Measurements from ENCODE around the gene PNPLA3.
"Not testable (repeated sequence)": the region's sequence is repeated elsewhere in the genome, so short reads cannot be mapped to it uniquely, and the experiment has no call there.

Gene PNPLA3

DNA sequence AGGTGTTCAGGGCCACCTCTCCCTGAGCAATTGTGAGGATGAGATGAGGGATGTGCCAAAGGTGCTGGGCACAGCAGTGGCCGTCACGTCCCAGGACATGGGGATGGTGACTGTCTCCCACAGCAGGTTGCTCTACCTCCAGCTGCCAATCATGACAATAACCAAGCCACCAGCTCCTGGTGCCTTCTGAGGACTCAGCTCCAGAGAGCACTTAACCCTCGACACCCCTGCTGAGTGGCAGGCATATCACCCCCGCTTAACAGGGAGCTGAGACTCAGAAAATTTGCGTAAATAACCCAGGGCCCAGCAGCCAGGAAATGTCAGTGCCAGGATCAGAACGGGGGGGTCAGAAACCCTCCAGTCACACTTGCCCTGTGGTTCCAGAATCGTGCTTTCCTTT lies 23.4 kb upstream of the PNPLA3 start:
- H3K9me3 Mint-ChIP-seq: no peaks in the 10 kb centered on the region
- peaks cover 11% of the 10 kb centered on the region for H3K27me3 Mint-ChIP-seq

GRCh38 chr22:43901976-43902643 lies 21.5 kb upstream of the PNPLA3 start:
- H3K9me3 Mint-ChIP-seq: no peaks in the 10 kb centered on the region
- no peak overlapping the region for H3K4me3 Mint-ChIP-seq
- H3K36me3 Mint-ChIP-seq (ENCODE audit: low read depth): no peaks in the 10 kb centered on the region
- peaks cover 12% of the 10 kb centered on the region for H3K27me3 Mint-ChIP-seq
- DNase-seq: no peak
- H3K27ac Mint-ChIP-seq: no peak overlapping the region
- H3K4me1 Mint-ChIP-seq (ENCODE audit: low read depth): no peaks in the 10 kb centered on the region

More for the DNA sequence above, 23.4 kb upstream of the PNPLA3 start:
- Mint-ChIP-seq H3K4me1 (ENCODE audit: low read depth) (no peaks in the 10 kb centered on the region), H3K27ac (no peak overlapping the region), H3K4me3 (no peak overlapping the region), H3K36me3 (ENCODE audit: low read depth) (no peaks in the 10 kb centered on the region)
- no peak for DNase-seq

DNA sequence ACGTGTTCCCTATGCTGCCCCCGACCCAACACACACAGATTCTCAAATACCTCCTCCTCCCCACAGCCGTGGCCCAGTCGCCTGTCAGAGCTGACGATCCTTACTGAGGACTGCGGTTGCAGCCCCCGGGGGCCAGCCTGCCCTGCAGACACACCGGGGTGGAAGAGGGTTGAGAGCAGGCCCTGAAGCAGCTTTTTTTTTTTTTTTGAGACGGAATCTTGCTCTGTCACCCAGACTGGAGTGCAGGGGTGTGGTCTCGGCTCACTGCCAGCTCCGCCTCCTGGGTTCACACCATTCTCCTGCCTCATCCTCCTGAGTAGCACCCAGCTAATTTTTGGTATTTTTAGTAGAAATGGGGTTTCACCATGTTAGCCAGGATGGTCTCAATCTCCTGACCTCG lies 20.6 kb upstream of the PNPLA3 start:
- H3K4me1 Mint-ChIP-seq (ENCODE audit: low read depth); DNase-seq; H3K36me3 Mint-ChIP-seq (ENCODE audit: low read depth); H3K27ac Mint-ChIP-seq; H3K4me3 Mint-ChIP-seq; H3K9me3 Mint-ChIP-seq: not testable (repeated sequence)
- peaks cover 12% of the 10 kb centered on the region for H3K27me3 Mint-ChIP-seq

DNA sequence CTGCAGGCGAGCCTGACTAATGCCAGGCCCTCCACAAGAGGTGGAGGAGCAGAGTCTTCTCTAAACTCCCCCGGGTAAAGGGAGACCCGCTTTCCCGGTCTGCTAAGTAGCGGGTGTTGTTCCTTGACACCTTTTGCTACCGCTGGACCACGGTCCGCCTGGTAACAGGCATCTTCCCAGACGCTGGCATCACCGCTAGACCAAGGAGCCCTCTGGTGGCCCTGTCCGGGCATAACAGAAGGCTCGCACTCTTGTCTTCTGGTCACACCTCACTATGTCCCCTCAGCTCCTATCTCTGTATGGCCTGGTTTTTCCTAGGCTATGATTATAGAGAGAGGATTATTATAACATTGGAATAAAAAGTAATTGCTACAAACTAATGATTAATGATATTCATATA lies 19.2 kb upstream of the PNPLA3 start:
- peak; percentile 41 for DNase-seq
- H3K9me3 Mint-ChIP-seq; H3K27ac Mint-ChIP-seq; H3K36me3 Mint-ChIP-seq (ENCODE audit: low read depth); H3K4me3 Mint-ChIP-seq; H3K4me1 Mint-ChIP-seq (ENCODE audit: low read depth): not testable (repeated sequence)
- peaks cover 16% of the 10 kb centered on the region for H3K27me3 Mint-ChIP-seq

GRCh38 chr22:43905681-43906080 lies 17.9 kb upstream of the PNPLA3 start:
- H3K27ac Mint-ChIP-seq: no peak overlapping the region
- DNase-seq: no peak
- no peaks in the 10 kb centered on the region for H3K36me3 Mint-ChIP-seq (ENCODE audit: low read depth)
- H3K4me3 Mint-ChIP-seq: no peak overlapping the region
- H3K9me3 Mint-ChIP-seq: no peaks in the 10 kb centered on the region
- peaks cover 21% of the 10 kb centered on the region for H3K27me3 Mint-ChIP-seq
- no peaks in the 10 kb centered on the region for H3K4me1 Mint-ChIP-seq (ENCODE audit: low read depth)

DNA sequence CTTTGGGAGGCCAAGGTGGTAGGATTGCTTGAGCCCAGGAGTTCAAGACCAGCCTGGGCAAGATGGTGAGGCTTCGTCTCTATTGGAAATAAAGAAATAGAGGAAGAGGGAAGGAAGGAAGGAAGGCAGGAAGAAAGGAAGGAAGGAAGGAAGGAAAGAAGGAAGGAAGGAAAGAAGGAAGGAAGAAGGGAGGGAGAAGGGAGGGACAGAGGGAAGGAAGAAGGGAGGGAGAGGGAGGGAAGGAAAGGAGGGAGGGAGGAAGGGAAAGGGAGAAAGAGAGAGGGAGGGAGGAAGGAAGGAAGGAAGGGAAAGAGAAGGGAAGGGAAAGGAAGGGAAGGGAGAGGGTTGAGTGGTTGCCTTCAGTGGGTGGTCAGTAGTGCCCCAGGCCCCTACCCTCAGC lies 13.9 kb upstream of the PNPLA3 start:
- no peak for DNase-seq
- no peaks in the 10 kb centered on the region for H3K4me1 Mint-ChIP-seq (ENCODE audit: low read depth)
- no peaks in the 10 kb centered on the region for H3K36me3 Mint-ChIP-seq (ENCODE audit: low read depth)
- H3K27ac Mint-ChIP-seq: no peak overlapping the region
- H3K27me3 Mint-ChIP-seq: peaks cover 23% of the 10 kb centered on the region
- H3K9me3 Mint-ChIP-seq: no peaks in the 10 kb centered on the region
- H3K4me3 Mint-ChIP-seq: no peak overlapping the region

DNA sequence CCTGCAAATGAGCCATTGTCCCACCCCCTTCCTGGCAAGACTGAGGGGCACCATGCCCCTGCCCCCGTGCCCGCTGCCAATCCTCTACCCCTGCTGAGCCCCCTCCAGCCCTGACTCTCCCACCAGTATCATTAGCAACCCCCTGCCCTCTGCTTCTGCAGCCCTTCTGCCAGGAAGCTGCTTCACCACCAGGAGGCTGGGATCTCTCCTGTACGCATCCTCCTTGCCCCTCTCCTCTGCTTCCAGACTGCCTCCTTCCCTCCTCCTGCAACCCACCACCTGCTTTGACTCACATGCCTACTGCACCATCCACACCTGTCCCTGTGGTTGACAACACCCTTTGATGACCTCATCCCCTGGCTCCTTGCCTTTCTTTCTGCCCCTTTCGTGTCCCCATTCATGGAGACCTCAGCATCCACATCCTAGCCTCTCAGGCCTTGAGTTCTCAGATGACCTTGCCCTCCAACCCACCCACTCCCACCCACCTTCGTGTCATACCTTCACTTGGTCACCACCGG lies 13.4 kb upstream of the PNPLA3 start:
- Mint-ChIP-seq H3K27ac (no peak overlapping the region), H3K36me3 (ENCODE audit: low read depth) (no peaks in the 10 kb centered on the region), H3K4me3 (no peak overlapping the region), H3K27me3 (peaks cover 22% of the 10 kb centered on the region), H3K9me3 (no peaks in the 10 kb centered on the region), H3K4me1 (ENCODE audit: low read depth) (no peaks in the 10 kb centered on the region)
- no peak for DNase-seq

DNA sequence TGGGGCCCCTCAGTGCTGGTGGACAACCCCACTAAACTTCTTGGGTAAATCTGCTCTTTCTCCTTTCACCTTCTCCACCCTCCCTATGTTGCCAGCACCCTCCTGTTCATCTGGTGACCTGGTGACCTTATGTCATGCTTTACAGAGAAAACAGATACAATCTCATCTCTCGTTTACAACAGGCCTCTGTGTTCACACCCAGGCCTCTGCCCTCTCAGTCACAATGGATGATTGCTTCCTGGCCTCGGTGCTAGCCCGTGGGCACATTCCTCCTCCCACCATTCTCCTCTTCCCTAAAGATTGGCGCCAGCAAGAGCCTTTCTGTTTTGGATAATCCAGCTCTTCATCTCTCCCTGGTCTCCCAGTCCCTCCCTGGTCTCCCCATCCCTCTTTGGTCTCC lies 12.3 kb upstream of the PNPLA3 start:
- Mint-ChIP-seq H3K4me3 (no peak overlapping the region), H3K36me3 (ENCODE audit: low read depth) (no peaks in the 10 kb centered on the region), H3K4me1 (ENCODE audit: low read depth) (no peaks in the 10 kb centered on the region), H3K27me3 (peaks cover 24% of the 10 kb centered on the region), H3K27ac (no peak overlapping the region), H3K9me3 (no peaks in the 10 kb centered on the region)
- no peak for DNase-seq

DNA sequence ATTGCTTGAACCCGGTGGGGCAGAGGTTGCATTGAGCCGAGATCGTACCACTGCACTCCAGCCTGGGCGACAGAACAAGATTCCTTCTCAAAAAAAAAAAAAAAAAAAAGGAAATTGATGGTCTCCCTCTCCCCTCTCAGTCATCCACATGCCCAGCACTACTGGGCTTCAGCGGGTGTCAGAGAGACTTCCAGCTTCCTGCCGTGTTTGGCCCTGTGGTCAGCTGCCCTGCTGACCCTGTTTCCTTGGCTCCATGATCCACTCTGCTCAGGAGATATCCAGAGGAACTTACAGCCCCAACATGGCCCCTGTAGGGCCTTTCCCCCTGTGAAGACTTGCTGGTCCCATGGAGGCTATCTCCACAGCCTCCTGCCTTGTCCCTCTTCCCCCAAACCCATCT lies 6.1 kb upstream of the PNPLA3 start:
- no peak for DNase-seq
- Mint-ChIP-seq H3K9me3 (no peaks in the 10 kb centered on the region), H3K4me1 (ENCODE audit: low read depth) (no peaks in the 10 kb centered on the region), H3K27ac (no peak overlapping the region), H3K36me3 (ENCODE audit: low read depth) (no peaks in the 10 kb centered on the region), H3K27me3 (peaks cover 54% of the 10 kb centered on the region), H3K4me3 (no peak overlapping the region)

GRCh38 chr22:43919106-43919973 lies 4.3 kb upstream of the PNPLA3 start:
- no peaks in the 10 kb centered on the region for H3K36me3 Mint-ChIP-seq (ENCODE audit: low read depth)
- peaks cover 3% of the 10 kb centered on the region for H3K4me1 Mint-ChIP-seq (ENCODE audit: low read depth)
- H3K9me3 Mint-ChIP-seq: no peaks in the 10 kb centered on the region
- no peak overlapping the region for H3K27ac Mint-ChIP-seq
- no peak overlapping the region for H3K4me3 Mint-ChIP-seq
- no peak for DNase-seq
- H3K27me3 Mint-ChIP-seq: peaks cover 57% of the 10 kb centered on the region

DNA sequence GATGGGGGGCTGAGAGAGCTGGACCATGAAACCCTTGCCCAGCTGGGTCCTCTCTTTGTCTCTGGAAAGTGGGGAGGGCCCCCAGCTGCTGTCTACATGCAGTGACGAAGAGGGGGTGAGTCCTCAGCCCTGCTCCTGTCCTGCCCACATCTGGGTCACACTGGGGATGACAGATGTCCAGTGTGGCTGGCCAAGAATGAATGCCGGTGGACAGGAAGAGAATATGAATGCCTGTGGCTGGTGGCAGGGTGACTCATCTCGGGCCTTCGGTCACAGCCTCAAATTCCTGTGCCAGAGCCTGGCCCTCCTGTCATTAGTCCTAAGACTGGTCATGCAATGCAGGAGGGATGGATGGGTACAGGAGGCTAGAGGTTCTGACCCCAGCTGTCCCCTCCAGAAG lies 2.2 kb upstream of the PNPLA3 start:
- no peak for DNase-seq
- Mint-ChIP-seq H3K36me3 (ENCODE audit: low read depth) (no peaks in the 10 kb centered on the region), H3K4me1 (ENCODE audit: low read depth) (peaks cover 8% of the 10 kb centered on the region), H3K27me3 (peaks cover 62% of the 10 kb centered on the region), H3K4me3 (no peak overlapping the region), H3K27ac (no peak overlapping the region), H3K9me3 (no peaks in the 10 kb centered on the region)

- H3K9me3 Mint-ChIP-seq: no peaks in the 10 kb centered on the region
- DNase-seq: no peak
- peaks cover 8% of the 10 kb centered on the region for H3K4me1 Mint-ChIP-seq (ENCODE audit: low read depth)
- H3K36me3 Mint-ChIP-seq (ENCODE audit: low read depth): no peaks in the 10 kb centered on the region
- no peak overlapping the region for H3K27ac Mint-ChIP-seq
- no peak overlapping the region for H3K4me3 Mint-ChIP-seq
- peaks cover 58% of the 10 kb centered on the region for H3K27me3 Mint-ChIP-seq
Observed at GRCh38 chr22:43922123-43922522, 1.5 kb upstream of the PNPLA3 start.

- no peaks in the 10 kb centered on the region for H3K36me3 Mint-ChIP-seq (ENCODE audit: low read depth)
- peaks cover 8% of the 10 kb centered on the region for H3K4me1 Mint-ChIP-seq (ENCODE audit: low read depth)
- H3K9me3 Mint-ChIP-seq: no peaks in the 10 kb centered on the region
- peak overlapping the region; percentile 63 for H3K4me3 Mint-ChIP-seq
- DNase-seq: no peak
- peak overlapping the region; percentile 20 for H3K27ac Mint-ChIP-seq
- peaks cover 49% of the 10 kb centered on the region for H3K27me3 Mint-ChIP-seq
Observed at GRCh38 chr22:43923191-43923590, 414 bp upstream of the PNPLA3 start.

DNA sequence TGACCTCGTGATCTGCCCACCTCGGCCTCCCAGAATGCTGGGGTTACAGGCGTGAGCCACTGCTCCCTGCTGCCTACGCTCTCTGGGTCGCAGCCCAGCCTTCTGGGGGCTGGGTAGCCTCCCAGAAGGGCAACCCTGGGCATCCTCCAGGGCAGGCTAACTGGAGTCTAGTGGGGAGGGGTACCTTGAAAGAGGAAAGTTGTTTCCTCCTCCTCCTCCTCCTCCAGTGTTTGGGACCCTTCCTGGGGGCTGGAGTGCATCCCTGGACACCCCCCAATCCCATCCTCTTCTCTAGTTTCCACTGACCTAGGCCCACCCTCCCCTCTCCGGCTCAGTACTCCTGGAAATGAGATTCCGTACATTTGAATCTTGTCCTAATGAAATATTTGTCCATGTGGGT lies 1.3 kb downstream of the PNPLA3 start:
- H3K9me3 Mint-ChIP-seq: no peaks in the 10 kb centered on the region
- peaks cover 34% of the 10 kb centered on the region for H3K27me3 Mint-ChIP-seq
- H3K27ac Mint-ChIP-seq: no peak overlapping the region
- peak overlapping the region; percentile 56 for H3K4me3 Mint-ChIP-seq
- H3K4me1 Mint-ChIP-seq (ENCODE audit: low read depth): peaks cover 8% of the 10 kb centered on the region
- H3K36me3 Mint-ChIP-seq (ENCODE audit: low read depth): no peaks in the 10 kb centered on the region
- DNase-seq: no peak
